Peyer's patch (tissue), 4 donors: ENCODE measurements around the gene ZNF346.

ENCODE experiments used
- POLR2A ChIP-seq, 2 donors: fragments of 450-650 bp; IDR thresholded peaks; one replicate each; pipeline ENCODE4 v1.5.1; 2017; ENCODE audit warnings: antibody characterized with exemption in 2 of 2, mild to moderate bottlenecking in 2 of 2, moderate library complexity in 2 of 2
- TF ChIP-seq, protein P1 (sequence below), 6 experiments: fragments of 450-650 bp in 4 of 6; fragments of 200-600 bp in 2 of 6; sonication (generic) in 1 of 6; IDR thresholded peaks; one replicate each; pipeline ENCODE4 v1.5.1; 2017 to 2019; ENCODE audit warnings: antibody characterized with exemption in 6 of 6, mild to moderate bottlenecking in 3 of 6, moderate library complexity in 1 of 6

DNA sequence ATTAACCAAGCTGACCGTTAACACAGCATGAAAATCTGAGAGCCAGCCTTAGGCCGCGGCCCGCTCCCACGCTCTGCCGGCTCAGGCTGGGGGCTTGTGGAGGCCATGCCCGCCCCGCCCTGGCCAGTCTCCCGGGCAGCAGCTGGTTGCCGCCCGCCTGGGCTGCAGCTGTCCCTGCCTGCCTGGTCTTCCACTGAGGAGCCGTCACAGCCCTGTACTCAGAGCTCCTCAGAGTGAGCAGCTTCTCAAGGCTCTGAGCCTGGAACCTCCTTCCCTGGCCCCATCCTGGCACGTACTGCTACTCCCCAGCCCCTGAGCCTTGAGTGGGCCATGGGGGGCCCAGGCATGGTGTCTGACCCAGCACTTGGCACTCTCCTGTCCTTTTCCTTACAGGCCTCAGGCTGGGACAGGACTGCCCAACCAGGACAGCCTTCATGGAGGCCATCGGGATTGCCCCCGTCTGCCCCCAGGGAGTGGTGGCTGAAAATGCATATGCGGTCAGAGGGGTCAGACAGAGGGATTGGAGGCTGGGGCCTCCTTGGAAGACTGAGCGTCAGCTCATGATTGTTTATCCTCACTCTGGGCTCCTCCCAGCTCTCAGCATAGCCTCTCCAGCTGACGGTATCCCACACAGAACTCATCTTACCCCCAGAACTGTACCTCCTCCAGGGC lies 76.1 kb downstream of the ZNF346 start:
- TF ChIP-seq, protein P1, sequence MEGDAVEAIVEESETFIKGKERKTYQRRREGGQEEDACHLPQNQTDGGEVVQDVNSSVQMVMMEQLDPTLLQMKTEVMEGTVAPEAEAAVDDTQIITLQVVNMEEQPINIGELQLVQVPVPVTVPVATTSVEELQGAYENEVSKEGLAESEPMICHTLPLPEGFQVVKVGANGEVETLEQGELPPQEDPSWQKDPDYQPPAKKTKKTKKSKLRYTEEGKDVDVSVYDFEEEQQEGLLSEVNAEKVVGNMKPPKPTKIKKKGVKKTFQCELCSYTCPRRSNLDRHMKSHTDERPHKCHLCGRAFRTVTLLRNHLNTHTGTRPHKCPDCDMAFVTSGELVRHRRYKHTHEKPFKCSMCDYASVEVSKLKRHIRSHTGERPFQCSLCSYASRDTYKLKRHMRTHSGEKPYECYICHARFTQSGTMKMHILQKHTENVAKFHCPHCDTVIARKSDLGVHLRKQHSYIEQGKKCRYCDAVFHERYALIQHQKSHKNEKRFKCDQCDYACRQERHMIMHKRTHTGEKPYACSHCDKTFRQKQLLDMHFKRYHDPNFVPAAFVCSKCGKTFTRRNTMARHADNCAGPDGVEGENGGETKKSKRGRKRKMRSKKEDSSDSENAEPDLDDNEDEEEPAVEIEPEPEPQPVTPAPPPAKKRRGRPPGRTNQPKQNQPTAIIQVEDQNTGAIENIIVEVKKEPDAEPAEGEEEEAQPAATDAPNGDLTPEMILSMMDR (IDR thresholded peaks at IDR 0.05) = no peak
- no peak for TF ChIP-seq POLR2A (IDR thresholded peaks at IDR 0.05)
